Right forelimb (tissue), 1 donor: Measurements from ENCODE around the gene FGF16.
"Not testable (repeated sequence)": the region's sequence is repeated elsewhere in the genome, so short reads cannot be mapped to it uniquely, and the experiment has no call there.

Experiments used
- DNase-seq: peaks from one replicate; pipeline ENCODE4 v3.0.0-alpha.2; 2018

Gene FGF16

DNA sequence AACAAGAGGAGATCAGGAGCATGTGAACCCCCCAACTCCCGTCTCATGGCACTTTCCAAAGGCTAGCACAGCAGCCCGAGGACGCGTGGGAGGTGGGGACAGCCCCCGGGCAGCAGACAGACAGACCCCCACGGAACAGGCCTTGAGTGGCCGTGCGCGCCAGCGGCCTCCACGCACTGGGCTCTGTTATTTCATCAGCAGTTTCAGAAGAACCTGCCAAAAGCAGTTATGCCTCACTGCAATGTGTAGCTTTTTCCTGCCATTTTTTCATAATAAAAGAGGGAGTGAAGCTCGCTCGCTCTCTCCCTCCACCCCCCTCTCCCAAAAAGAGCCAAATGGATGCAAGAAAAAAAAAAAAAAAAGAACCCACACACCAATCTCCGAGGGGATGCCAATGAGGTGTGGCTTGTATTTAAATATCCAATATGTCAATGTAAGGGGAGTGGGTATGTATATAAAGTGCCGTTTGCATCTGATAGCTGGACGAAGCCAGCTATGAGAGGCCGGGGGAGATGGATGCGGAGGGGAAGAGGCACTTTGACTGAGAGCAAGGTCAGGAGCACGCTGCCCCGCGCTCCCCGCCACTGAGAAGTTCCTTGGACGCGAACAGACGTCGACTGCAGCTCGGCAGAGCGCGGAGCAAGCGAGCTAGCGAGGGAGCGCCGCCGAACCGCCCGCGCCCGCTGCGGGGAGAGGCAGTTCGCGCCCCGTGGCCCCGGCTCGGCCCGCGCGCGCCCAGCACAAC lies at the start of gene FGF16:
Gene FGF16 (plus strand): TSS at position 482 of the 745 bp plus-strand sequence. CDS start 286 bp downstream, outside the sequence.
- DNase-seq = peak; percentile 63

DNA sequence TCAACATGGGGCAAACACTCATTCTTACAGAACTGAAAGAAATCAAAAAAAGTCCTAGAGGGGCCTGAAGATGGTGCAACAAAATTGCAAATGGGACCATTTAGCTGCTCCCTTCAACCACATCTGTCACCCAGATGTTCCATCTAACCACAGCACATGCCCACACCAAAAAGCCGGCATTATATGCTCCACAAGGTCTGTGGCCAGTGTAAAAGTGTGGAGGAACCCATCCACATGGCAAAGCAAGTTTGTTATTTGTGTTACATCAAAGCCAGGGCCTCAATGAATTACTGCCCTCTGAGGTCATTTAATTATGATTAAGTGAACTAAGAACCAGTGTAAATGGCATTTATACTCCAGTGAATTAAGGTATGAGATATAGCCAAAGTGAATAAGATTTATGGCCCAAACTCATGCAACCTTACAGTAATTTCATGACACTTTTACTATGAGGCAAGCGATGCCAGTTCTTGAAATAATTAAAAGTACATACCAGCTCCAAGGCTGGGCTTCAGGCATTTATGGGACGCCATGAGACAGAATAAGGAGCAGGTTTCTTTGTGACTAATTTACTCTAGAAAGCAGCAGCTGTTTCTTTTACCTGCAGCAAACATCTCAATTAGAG lies 48.7 kb upstream of the FGF16 start:
- DNase-seq = no peak

DNA sequence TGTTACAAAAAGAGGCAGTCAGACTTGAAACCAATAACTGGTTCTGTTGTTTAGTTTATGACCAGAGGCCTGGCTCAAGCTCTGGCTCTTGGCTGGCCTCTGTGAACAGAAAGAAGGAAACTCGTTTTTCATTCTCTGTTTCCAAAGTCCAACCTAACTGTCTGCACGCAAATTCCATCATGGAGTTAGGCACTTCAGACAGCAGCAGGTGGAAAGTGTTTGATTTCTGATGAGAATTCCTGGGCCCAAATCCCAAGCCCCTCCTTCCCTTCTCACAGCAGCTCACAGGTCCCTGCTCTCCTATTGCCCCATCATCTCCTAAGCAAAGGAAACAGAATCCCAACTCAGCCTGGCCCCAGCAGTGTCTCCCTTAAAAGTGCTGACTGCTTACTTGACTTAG lies 42.8 kb upstream of the FGF16 start:
- DNase-seq = peak; percentile 44

DNA sequence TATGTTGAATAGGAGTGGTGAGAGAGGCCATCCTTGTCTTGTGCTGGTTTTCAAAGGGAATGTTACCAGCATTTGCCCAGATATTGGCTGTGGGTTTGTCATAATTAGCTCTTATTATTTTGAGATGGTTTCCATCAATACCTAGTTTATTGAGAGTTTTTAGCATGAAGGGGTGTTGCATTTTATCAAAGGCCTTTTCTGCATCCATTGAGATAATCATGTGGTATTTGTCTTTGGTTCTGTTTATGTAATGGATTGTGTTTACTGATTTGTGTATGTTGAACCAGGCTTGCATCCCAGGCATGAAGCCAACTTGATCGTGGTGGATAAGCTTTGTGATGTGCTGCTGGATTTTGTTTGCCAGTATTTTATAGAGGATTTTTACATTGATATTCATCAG lies 39.4 kb upstream of the FGF16 start:
- not testable (repeated sequence) for DNase-seq

DNA sequence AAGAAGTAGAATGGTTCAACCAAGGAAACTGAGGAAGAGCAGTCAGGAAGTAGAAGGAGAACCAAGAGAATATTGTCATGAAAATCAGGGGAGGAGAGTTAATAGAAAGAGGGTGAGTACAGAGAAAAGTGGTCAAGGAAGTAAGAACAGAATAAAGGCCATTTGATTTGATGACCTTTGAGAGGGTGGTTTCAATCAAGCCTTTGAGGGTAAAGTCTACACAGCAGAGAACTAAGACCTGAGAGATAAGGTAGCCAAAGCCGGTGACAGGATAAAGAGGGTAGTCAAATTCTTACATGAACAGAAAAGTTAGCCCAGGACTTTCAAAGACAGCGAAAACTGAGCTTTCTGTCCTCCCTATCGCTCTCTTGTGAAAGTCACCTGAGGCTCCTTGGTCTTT lies 34.6 kb upstream of the FGF16 start:
- DNase-seq = no peak

DNA sequence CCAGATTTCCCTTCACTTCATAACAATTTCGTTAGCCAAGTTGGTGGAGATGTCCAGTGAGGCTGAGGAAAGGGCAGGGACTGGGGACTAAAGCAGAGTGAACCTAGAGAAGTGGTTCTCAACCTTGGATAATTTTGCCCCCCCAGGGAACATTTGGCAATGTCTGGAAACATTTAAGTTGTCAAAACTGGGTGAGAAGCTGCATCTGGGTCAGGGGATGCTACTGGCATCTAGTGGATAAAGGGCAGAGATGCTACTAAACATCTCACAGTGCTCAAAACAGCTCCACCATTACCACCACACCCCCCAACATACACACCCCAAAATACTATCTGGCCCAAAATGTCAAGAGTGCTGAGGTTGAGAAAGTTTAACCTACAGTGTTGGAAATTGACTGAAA lies 32.0 kb upstream of the FGF16 start:
- DNase-seq = no peak

DNA sequence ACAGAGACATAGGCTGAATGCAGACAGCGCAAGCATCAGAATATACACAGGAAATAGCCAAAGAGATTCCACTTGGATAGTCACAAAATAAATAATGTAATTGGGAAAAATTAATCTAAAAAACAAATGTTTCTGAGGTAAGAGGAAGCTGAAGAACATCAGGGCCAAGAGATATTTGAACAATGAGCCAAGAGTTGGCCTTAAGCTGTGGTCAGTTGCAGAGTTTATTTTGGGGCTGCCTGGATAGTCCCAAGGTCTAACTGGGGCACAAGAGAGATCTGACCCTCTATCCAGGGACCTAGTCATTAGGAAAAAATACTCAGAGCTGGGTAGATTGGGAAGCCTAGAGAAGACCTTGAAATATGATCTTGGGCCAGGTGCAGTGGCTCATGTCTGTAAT lies 31.3 kb upstream of the FGF16 start:
- DNase-seq = no peak

DNA sequence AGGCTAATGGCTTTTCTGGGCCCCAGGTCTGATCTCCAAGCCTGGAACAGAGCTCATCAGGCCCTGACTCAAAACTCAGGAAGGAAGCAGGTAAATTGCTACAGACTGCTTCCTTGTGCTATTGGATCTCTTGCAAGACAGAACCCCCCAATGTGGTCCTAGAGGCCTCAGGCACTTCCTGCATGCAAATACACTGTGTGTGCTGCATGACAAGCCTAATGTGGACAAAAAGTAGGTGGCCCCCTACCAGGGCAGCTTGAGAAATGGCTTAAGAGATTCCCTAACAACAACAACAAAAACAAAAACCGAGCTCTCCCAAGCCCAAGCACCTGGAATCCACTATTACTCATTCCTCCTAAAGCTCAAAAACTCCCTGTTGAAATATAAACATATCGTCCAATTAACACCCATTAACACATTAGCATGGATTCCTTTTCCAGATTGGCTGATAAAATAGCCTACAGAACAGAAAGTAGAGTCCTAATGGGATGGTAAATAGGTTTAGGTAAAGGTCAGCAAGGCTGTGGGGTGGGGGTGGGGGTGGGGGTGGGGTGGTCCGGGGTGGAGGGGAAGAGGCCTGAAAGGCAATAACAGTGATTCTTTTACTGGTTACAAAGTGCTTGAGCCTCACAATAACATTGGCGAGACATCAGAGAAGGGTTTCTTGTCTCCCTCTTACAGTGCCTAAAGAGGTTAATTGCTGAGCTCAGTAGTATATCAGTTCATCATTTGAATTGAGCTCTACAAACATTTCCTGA lies 24.1 kb upstream of the FGF16 start:
- DNase-seq = no peak

DNA sequence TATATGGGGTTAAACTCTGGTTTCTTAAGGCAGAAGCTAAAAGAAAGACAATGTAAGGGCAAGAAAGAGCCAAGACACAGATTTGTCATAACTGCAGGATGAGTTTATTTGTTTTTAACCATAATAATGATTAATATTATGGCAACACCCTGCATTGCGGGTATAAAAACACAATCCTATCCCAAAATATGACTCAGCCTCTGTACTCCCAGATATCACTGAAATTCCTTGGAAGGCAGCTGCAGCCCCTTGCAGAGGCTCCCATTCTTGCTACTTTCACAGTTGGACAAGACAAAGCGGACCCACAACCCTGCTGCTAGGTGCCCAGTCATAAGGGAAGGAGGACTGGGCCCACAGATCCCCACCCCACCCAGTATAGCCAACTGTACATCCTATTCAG lies 20.4 kb upstream of the FGF16 start:
- no peak for DNase-seq

DNA sequence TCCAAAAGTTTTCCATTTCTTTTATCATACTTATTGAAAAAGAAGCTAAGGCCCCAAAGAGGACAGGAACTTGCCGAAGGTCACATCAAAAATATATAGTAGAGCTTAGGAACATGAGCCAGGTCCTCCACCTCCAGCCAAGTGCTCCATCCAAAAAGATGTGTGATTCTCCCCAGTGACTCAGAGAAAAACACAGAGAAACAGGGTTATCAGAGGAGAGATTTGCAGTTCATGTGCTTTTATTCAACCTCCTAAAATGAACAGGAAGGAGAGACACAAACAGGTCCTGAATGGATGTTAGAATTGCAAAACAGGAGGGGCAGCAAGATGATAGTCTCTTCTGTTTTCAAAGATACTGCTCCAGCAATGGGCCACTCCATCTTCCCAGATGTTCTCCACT lies 19.6 kb upstream of the FGF16 start:
- no peak for DNase-seq

DNA sequence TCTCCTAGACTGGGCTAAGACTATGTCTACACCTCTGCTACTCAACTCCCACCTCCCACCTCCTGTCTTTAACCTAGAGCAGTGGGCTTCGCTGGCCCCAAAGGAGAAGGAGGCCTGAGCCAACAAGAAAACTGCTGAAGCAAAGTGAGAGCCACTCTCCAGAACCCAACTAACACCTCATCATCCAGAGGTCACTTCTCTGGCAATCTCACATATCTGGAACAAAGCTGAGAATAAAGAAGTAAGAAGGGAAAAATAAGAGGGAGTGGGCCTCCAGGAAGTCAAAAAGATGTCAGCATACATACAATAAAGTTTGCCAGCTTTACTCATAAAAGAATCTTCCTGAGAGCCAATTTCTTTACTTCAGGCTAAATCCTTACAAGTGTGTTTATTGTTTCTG lies 18.6 kb upstream of the FGF16 start:
- DNase-seq = no peak

DNA sequence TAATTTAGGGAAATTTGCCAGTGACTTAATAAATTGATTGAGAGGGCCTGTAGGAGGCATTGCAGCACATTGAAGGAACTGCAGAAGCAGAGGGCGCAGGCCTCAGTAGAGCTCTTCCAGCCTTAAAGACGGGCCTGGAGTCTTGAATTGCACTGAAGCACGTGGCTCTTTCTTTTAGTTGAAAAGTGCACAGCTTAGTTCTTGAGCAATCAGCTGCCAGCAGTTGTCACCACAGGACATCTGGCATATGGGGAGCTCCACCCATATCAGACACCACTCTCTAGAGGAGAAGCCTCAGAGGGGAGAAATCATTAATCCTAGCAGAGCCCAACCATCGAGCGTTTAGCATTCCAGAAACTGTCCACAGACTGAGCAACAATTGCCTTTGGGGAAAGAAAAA lies 16.0 kb upstream of the FGF16 start:
- DNase-seq = no peak

DNA sequence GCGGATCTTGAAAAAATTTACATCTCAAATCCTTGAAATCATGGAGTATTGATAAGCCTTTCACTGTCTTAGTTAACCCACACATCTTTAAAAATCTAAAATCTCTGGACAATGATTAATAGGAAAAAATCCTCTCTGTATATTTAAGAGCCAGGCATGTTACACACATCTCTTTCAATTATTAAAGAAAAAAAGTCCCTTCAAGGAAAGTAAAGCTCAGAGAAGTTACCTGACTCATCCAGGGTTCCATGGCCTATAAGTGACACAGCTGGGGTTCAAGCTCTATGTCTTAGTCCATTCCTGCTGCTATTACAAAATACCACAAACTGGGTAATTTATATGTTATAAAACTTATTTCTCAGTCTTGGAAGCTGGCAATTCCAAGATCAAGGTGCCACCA lies 14.2 kb upstream of the FGF16 start:
- DNase-seq = no peak

DNA sequence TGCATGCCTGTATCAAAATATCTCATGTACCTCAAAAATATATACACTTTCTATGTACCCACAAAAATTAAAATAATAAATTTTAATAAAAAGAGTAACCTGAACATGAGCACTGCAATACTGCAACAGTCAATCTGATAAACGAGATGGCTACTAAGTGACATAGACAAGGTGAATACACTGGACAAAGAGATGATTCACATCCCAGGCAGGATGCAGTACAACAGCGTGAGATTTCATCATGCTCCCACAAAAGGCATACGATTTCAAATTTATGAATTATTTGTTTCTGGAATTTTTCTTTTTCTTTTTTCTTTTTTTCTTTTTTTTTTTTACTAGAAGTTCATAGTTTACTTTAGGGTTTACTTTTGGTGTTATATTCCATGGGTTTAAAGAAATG lies 12.2 kb upstream of the FGF16 start:
- no peak for DNase-seq

DNA sequence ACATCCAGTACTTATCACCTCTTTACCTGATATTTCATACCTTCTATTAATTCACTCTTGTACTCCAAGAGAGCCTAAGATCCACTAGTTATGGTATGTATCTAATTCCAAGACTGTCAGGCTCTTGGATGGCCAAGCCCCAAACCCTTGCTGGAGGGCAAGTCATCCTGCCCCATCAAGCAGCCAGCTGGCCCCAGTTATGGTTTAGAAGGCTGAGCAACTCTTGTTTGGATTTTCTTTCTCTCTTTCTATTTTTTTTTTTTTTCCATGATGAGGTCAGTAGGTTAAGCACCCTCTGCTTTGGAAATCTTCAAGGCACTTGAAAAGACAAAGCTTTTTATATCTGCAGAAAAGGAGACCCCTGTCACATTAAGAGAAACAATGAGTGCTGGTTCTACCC lies 10.9 kb upstream of the FGF16 start:
- DNase-seq = no peak

DNA sequence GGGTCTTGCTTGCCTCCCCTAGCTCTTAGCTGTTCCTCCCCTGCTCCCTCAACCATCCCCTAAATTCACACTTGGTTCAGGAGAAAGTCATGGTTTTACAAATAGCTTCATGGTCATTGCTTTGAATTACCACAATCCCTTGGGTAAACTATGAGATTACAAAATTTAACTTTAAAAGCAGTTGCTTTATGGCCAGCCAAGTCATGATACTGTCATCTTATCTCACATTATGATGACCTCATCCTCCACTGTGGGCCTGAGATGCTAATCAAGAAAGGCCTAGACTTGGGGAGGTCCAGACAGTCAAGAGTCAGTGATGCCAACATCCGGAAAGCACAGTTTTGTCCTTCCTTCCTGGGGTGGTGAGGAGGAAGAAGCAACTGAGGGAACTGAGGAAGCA lies 10.5 kb upstream of the FGF16 start:
- DNase-seq = no peak

DNA sequence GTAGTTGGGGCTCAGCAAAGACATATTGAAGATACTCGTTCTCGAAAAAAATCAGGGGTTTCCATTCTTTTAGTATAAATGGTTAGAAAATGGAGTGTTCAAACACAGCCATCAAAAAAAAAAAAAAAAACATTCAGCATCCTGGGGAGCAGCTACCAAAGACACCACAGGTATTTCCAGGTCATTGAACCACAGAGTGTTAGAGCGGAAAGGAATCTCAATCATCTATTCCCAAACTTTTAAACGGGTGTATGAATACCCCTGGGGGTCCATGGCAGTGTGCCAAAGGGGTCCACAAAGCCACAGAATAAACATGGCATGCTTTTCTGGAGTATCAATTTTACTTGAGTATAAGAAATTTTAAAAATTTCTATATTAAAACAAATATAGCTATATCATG lies 6.9 kb upstream of the FGF16 start:
- DNase-seq = no peak

DNA sequence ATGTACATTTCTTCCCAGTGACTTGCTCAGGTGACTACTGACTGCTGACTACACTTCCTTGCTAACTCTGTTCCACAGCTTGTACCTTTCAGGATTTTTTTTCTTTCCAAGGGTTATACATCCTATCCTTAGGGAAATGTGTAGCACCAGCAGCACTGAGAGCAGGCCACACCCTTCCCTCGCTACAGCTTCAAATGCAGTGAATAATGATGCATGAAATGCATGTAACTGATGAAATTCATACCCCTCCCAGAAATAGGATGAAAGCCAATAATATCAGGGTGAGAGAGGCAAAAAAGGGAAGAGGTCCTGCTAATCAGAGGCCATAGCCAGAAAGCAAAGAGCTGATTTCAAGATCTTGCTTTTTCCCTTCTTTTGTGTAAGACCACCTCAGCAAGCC lies 6.2 kb upstream of the FGF16 start:
- no peak for DNase-seq

DNA sequence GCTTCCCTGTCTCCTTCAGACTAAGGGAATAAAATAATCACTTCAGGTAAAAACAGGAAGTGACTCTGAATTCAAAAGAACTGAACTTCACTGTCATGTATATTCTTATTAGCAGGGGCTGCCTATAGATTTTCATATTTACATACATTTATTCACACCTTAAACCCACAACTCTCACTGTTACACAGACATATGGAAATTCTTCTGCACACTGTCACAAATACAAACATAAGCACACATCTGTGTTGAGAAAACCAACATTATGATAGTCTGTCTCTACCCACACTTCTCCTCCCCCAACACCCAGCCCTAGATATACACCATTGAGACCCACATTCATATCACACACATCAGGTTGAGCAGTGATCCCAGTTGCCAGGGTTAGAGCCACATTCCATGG lies 5.7 kb upstream of the FGF16 start:
- no peak for DNase-seq

DNA sequence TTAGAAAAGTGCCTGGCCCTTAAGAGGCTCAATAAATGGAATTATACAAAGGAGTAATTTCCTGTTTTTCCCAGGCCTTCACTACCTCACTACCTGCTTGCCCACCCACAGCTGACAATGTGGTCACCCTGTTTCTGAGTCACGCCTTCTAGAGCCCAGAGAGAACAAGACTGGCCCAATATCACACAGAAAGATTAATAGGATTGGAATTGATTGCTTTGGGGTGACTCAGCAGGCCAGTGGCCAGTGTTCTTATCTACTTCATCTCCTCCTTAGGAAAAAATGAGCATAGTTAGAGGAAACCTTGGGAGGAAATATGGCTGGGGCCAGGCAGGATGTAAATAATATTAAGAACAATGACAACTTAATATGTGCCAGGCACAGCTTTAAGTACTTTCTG lies 4.5 kb upstream of the FGF16 start:
- DNase-seq = no peak

DNA sequence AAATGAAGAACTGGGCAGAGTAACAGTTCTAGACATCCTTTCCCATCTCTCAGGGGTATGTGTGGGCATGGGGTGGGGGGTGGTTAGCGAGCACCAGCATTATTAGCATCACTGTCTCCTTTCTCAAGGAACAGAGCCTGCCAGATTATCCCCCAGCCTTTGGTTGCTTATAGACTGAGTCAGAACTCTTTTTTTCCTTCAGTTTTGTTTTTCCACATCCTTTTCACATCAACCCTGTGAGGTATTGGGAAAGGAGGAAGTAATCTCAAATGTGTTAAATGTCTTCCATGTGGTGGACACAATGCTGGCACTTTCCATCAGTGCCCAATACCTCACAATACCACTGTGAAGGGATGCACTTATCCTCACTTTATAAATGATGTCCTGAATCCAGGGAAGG lies 3.1 kb upstream of the FGF16 start:
- no peak for DNase-seq

DNA sequence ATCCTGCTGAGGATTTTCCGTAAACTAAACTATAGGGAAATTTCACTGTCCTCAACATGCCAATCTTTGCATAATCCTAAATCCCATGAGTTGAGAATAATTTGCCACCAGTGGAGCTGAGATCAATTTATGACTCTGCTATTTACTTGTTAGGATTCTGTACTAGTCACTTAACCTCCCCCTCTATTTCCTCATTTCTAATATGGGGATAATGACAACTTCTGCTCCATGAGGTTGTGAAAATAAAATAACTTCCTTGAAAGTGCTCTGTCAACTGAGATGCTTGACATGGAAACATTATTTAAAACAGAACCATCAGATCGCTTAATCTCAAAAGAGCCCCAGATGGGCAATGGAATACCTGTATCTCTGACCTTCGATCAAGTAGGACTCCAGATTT lies 2.6 kb upstream of the FGF16 start:
- DNase-seq = no peak

DNA sequence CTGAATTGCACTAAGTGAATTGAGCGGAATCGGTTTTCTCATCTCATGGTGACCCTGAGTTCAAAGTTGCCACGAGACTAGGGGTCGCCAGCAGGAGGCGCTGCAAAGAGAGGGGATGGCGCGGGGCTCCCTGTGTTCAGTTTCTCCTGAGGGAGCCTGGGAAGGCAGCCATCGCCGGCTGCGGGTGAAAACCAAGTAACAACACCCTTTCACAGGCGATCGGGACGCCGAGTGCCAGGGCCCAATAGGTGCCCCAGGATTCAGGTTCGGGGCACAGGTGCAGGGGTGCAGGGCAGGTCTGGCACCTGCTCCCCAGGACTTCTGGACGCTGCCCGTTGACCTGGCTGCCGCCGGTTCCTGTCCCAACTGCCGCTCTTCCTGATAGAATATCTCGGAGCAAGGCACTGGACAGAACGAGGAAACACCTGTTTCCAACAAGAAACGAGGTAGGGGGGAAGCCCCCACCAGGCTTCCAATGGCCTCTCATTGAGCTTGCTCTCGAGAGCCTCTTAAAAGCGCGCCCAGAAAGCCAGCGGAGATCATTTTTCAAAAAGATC lies 1.1 kb upstream of the FGF16 start:
- no peak for DNase-seq
